A673 (cell line): ENCODE results near the gene MTTP.

Experiments used
- EZH2 ChIP-seq: fragments of 200-600 bp; sonication (generic); IDR thresholded peaks from 2 replicates; pipeline ENCODE4 v1.6.1; 2017; ENCODE audit warnings: borderline replicate concordance, low read depth, mild to moderate bottlenecking, mixed read lengths, antibody characterized with exemption, low read length; ENCODE audit not compliant: poor library complexity, severe bottlenecking
- TF ChIP-seq, protein P1 (sequence below): fragments of 300-800, 200-600 bp; sonication (generic); conservative IDR thresholded peaks from 2 replicates; pipeline ENCODE4 v1.5.1; 2017; ENCODE audit warnings: low read depth, mild to moderate bottlenecking, antibody characterized with exemption, low read length, moderate library complexity, mixed read lengths

DNA sequence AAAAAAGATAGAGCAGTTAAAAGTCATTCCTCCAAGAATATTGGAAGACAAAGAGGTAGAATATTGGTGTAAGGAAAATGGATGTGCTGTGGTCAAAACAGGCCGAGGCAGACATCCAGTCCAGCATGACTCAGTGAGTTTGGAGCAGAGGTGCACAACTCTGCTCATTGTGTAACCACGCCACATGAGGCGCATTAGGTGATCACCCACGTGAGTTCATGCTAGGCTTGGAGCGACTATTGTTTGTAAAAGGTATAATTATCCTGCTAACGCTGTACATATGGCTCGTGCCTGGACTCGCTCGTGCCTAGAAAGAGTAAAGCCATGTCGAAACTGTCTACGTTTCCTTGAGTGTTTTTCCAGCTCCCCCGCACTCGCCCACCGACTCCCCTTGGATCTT, 59.1 kb downstream of the MTTP start:
- TF ChIP-seq, protein P1, sequence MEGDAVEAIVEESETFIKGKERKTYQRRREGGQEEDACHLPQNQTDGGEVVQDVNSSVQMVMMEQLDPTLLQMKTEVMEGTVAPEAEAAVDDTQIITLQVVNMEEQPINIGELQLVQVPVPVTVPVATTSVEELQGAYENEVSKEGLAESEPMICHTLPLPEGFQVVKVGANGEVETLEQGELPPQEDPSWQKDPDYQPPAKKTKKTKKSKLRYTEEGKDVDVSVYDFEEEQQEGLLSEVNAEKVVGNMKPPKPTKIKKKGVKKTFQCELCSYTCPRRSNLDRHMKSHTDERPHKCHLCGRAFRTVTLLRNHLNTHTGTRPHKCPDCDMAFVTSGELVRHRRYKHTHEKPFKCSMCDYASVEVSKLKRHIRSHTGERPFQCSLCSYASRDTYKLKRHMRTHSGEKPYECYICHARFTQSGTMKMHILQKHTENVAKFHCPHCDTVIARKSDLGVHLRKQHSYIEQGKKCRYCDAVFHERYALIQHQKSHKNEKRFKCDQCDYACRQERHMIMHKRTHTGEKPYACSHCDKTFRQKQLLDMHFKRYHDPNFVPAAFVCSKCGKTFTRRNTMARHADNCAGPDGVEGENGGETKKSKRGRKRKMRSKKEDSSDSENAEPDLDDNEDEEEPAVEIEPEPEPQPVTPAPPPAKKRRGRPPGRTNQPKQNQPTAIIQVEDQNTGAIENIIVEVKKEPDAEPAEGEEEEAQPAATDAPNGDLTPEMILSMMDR, result no peak
- no peak for TF ChIP-seq EZH2
